GM20000 (cell line): ENCODE results near the gene CAV2.

Source experiments
- DNase-seq: peaks from one replicate; pipeline ENCODE4 v3.0.0; 2012; ENCODE audit warnings: low spot score
- CTCF ChIP-seq: IDR thresholded peaks from 2 replicates; pipeline ENCODE4 v1.5.1; 2012; ENCODE audit warnings: mild to moderate bottlenecking, control low read depth; ENCODE audit errors: extremely low read depth, missing control alignments

The CAV2 gene

DNA sequence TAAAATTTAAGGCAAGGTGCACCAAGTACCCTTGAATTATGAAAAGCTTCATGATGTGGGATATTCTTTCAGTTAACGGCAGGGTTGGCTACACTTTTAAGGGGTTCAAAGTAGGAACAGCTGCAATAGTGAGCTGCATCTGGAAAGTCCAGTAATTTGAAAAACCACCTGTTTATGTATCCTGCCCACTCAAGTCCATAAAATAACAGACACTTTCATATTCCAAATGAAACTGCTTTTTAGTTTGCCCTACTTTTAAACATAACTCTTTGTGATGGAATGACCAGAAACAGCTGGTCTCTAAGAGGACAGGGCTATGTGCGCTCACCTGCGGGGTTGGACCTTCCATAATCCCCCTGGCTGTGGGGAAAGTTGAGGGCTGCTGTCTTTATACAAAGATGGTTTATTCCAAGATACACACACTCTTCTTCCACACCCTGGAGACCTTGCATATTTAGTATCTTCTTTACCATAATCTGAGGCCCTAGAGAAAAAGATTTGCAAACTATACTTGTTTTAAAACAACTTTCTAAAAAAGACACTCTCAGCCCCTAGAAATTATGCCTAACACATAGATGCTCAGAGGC, 32.7 kb downstream of the CAV2 start:
- no peak for DNase-seq
- TF ChIP-seq CTCF, result no peak

- no peak for DNase-seq
Observed at GRCh38 chr7:116534790-116535189, 35.3 kb downstream of the CAV2 start.

GRCh38 chr7:116535416-116535815, 35.9 kb downstream of the CAV2 start:
- no peak for TF ChIP-seq CTCF
- DNase-seq, result no peak

More at GRCh38 chr7:116534790-116535189, 35.3 kb downstream of the CAV2 start:
- TF ChIP-seq CTCF, result no peak

DNA sequence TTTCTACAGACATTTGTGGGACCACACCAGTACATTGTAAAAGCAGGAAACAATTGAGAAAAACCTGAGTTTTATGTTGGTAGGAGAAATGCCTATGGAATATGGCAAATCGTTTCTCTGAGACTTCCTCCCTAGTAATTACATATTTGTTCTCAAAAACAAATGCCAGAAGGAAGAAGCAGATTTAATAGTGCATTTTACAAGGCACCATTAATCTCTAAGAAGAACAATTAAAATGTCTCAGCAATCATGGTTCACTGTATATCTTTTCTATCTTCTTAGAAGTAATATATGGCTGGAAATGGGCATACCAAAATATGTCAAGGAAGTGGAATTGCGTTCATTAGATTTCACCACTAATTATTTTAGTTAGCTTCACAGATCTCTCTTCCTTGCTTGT, 38.6 kb downstream of the CAV2 start:
- DNase-seq, result no peak
- no peak for TF ChIP-seq CTCF

- no peak for TF ChIP-seq CTCF
- no peak for DNase-seq
Observed at GRCh38 chr7:116539879-116540278, 40.3 kb downstream of the CAV2 start.

DNA sequence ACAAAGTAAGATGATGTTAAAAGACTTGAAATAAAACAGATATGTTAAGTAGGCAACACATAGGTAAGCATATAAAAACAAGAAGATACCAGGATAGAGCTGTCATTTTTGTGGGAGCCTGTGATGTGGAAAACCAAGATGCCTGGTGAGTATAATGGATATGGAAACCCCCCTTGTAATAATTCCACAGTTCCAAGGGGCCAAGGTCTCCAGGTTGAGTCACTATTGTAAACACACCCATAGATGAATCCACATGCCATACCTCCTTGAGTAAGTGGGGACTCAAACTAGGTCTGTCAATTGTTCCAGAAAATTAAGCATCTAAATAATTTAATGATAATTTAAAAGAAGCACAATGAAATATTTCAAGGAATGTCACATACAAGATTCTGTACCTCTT, 41.2 kb downstream of the CAV2 start:
- TF ChIP-seq CTCF, result no peak
- DNase-seq, result no peak

- DNase-seq, result no peak
- no peak for TF ChIP-seq CTCF
Observed at GRCh38 chr7:116541951-116542350, 42.4 kb downstream of the CAV2 start.
